Ascending aorta (tissue), 2 donors: ENCODE measurements around the gene SERPINB2. TPM values are rescaled to one million over a fixed set of nuclear protein-coding genes. Genes with fewer than 3 reads are reported as not detected.

Experiments
- DNase-seq, 2 donors: peaks; one replicate each; pipeline ENCODE4 v3.0.0-alpha.2; 2019; ENCODE audit warnings: low spot score in 2 of 2
- H3K27ac ChIP-seq, 2 donors: fragments of 200-600 bp; sonication (generic); one replicate each; pipeline ENCODE4 v1.5.1; 2016 to 2017; ENCODE audit warnings: mild to moderate bottlenecking in 1 of 2
- H3K27me3 ChIP-seq: fragments of 200-600 bp; sonication (generic); one replicate; pipeline ENCODE4 v1.5.1; 2017
- H3K36me3 ChIP-seq, 2 donors: fragments of 200-600 bp; sonication (generic); one replicate each; pipeline ENCODE4 v1.5.1; 2016
- H3K4me1 ChIP-seq, 2 donors: fragments of 200-600 bp; sonication (generic); one replicate each; pipeline ENCODE4 v1.5.1; 2016 to 2017; ENCODE audit warnings: mild to moderate bottlenecking in 1 of 2
- H3K4me3 ChIP-seq, 2 donors: fragments of 200-600 bp; sonication (generic); one replicate each; pipeline ENCODE4 v1.5.1; 2016 to 2017; ENCODE audit warnings: mild to moderate bottlenecking in 1 of 2
- H3K9me3 ChIP-seq, 2 donors: fragments of 200-600 bp; sonication (generic); one replicate each; pipeline ENCODE4 v1.5.1; 2016
- CTCF ChIP-seq, 3 experiments: fragments of 200-600 bp in 2 of 3; fragments of 450-650 bp in 1 of 3; sonication (generic) in 2 of 3; IDR thresholded peaks; one replicate each; pipeline ENCODE4 v1.5.1; 2016 to 2019; ENCODE audit warnings: antibody characterized with exemption in 3 of 3, mild to moderate bottlenecking in 1 of 3, moderate library complexity in 1 of 3
- intact Hi-C: fragments of 100-400 bp; cut with DNase I; formaldehyde crosslinking; loops from one replicate; pipeline ENCODE4 v1.15.1; 2023
- total RNA-seq: library from RNA; depleted of rRNA; stranded (reverse); fragments of >200 nt; gene quantifications from one replicate; pipeline ENCODE4 v1.1.0, GENCODE V29; 2016

The SERPINB2 gene
- total RNA-seq, 1 donor from 2014 or later: not detected

GRCh38 chr18:63949068-63949737 is 61.7 kb downstream of the SERPINB2 start, which contains the start of gene HMSD:
Gene HMSD, plus strand, starts transcription at chr18:63949301. Its CDS starts 4,155 bp downstream, at chr18:63953456.
- TF ChIP-seq CTCF (IDR thresholded peaks at IDR 0.05): peak in 1 of 3 experiments; percentile 47
- Histone ChIP-seq H3K27ac (no peak within 1 kb of the TSS), H3K36me3 (no peaks in the 10 kb centered on the region), H3K27me3 (no peaks in the 10 kb centered on the region), H3K4me1 (no peaks in the 10 kb centered on the region), H3K4me3 (peak within 1 kb of the TSS; percentile 46 to 62), H3K9me3 (no peaks in the 10 kb centered on the region)
- intact Hi-C loops: no loop called here
- peak in 1 of 2 donors; percentile 73 for DNase-seq

- Histone ChIP-seq H3K27ac (no peak overlapping the region), H3K4me3 (no peak overlapping the region), H3K27me3 (no peaks in the 10 kb centered on the region), H3K9me3 (no peaks in the 10 kb centered on the region), H3K36me3 (no peaks in the 10 kb centered on the region), H3K4me1 (no peaks in the 10 kb centered on the region)
- intact Hi-C loops: no loop called here
- no peak for TF ChIP-seq CTCF (IDR thresholded peaks at IDR 0.05)
- DNase-seq: no peak
Observed at GRCh38 chr18:63951302-63951705, 63.8 kb downstream of the SERPINB2 start.

Other genes starting within 250 kb of the SERPINB2 start
- gene SERPINB4, start 243.4 kb upstream of the SERPINB2 start, total RNA-seq: not detected
- 0.21 TPM for gene SERPINB3, start 225.8 kb upstream of the SERPINB2 start, total RNA-seq
- gene SERPINB11, start 184.7 kb upstream of the SERPINB2 start, total RNA-seq: not detected
- gene SERPINB7, start 112.3 kb upstream of the SERPINB2 start, total RNA-seq: not detected
- gene SERPINB10, start 20.3 kb downstream of the SERPINB2 start, total RNA-seq: not detected
- not detected for gene HMSD, start 61.6 kb downstream of the SERPINB2 start, total RNA-seq
- 4.5 TPM for gene SERPINB8, start 82.4 kb downstream of the SERPINB2 start, total RNA-seq